Raji (cell line): ENCODE results near the gene DACH1.

Source experiments
- POLR2A ChIP-seq: IDR thresholded peaks from 2 replicates; pipeline ENCODE4 v1.6.1; 2011; ENCODE audit warnings: low read depth, low read length, control low read depth; ENCODE audit not compliant: insufficient read depth

DACH1 gene

GRCh38 chr13:71618159-71618558, 248.8 kb downstream of the DACH1 start:
- TF ChIP-seq POLR2A: no peak

- TF ChIP-seq POLR2A: no peak
These were observed 249.7 kb downstream of the DACH1 start for GRCh38 chr13:71617265-71617664.

- no peak for TF ChIP-seq POLR2A
These were observed 253.8 kb downstream of the DACH1 start for GRCh38 chr13:71613066-71613745.

GRCh38 chr13:71611292-71611691, 255.7 kb downstream of the DACH1 start:
- no peak for TF ChIP-seq POLR2A

- TF ChIP-seq POLR2A: no peak
These were observed 256.1 kb downstream of the DACH1 start for GRCh38 chr13:71610876-71611275.

GRCh38 chr13:71609271-71609670, 257.7 kb downstream of the DACH1 start:
- TF ChIP-seq POLR2A: no peak

- no peak for TF ChIP-seq POLR2A
These were observed 259.4 kb downstream of the DACH1 start for GRCh38 chr13:71607575-71607974.

GRCh38 chr13:71606818-71607217, 260.2 kb downstream of the DACH1 start:
- no peak for TF ChIP-seq POLR2A

GRCh38 chr13:71605744-71606143, 261.3 kb downstream of the DACH1 start:
- no peak for TF ChIP-seq POLR2A

- TF ChIP-seq POLR2A: no peak
These were observed 263.7 kb downstream of the DACH1 start for GRCh38 chr13:71603255-71603654.

GRCh38 chr13:71602344-71602743, 264.7 kb downstream of the DACH1 start:
- no peak for TF ChIP-seq POLR2A

GRCh38 chr13:71597150-71597549, 269.9 kb downstream of the DACH1 start:
- TF ChIP-seq POLR2A: no peak

GRCh38 chr13:71596116-71596515, 270.9 kb downstream of the DACH1 start:
- TF ChIP-seq POLR2A: no peak

GRCh38 chr13:71593566-71593965, 273.4 kb downstream of the DACH1 start:
- TF ChIP-seq POLR2A: no peak

GRCh38 chr13:71591374-71591773, 275.6 kb downstream of the DACH1 start:
- TF ChIP-seq POLR2A: no peak

- TF ChIP-seq POLR2A: no peak
These were observed 276.3 kb downstream of the DACH1 start for GRCh38 chr13:71590654-71591148.

- no peak for TF ChIP-seq POLR2A
These were observed 278.0 kb downstream of the DACH1 start for GRCh38 chr13:71589032-71589431.
